Measurements from ENCODE around the gene ZNF221. TPM values are rescaled to one million over a fixed set of nuclear protein-coding genes. Genes with fewer than 3 reads are reported as not detected.

ZNF221 gene
- total RNA-seq, 1 donor from 2014 or later = 3.9 TPM

- no peak for ATAC-seq
- Histone ChIP-seq H3K27me3 (no peaks in the 10 kb centered on the region), H3K4me1 (no peaks in the 10 kb centered on the region), H3K27ac (no peak overlapping the region), H3K36me3 (peaks cover 27% of the 10 kb centered on the region), H3K9me3 (peaks cover 94% of the 10 kb centered on the region), H3K4me3 (no peak overlapping the region)
- TF ChIP-seq CTCF (IDR thresholded peaks at IDR 0.05) = no peak
- intact Hi-C loops (cut with DNase I) = no loop called here
- no peak for DNase-seq
These were observed 15.2 kb downstream of the ZNF221 start for GRCh38 chr19:43966079-43966694.

- Histone ChIP-seq H3K4me1 (no peaks in the 10 kb centered on the region), H3K9me3 (peaks cover 72% of the 10 kb centered on the region), H3K27ac (no peak overlapping the region), H3K36me3 (no peaks in the 10 kb centered on the region), H3K4me3 (no peak overlapping the region), H3K27me3 (no peaks in the 10 kb centered on the region)
- DNase-seq (no peak), ATAC-seq (no peak)
- intact Hi-C loops (cut with DNase I) = no loop called here
- TF ChIP-seq CTCF (IDR thresholded peaks at IDR 0.05) = no peak
These were observed 25.7 kb downstream of the ZNF221 start for GRCh38 chr19:43976732-43977131.

- no peak for TF ChIP-seq CTCF (IDR thresholded peaks at IDR 0.05)
- Histone ChIP-seq H3K27me3 (no peaks in the 10 kb centered on the region), H3K36me3 (peaks cover 2% of the 10 kb centered on the region), H3K4me1 (no peaks in the 10 kb centered on the region), H3K4me3 (peak overlapping the region; percentile 64), H3K27ac (no peak overlapping the region), H3K9me3 (peaks cover 17% of the 10 kb centered on the region)
- DNase-seq (no peak), ATAC-seq (no peak)
- intact Hi-C loops (cut with DNase I) = no loop called here
These were observed 32.5 kb downstream of the ZNF221 start for GRCh38 chr19:43983544-43983911.

GRCh38 chr19:43983912-43984686 lies 33.1 kb downstream of the ZNF221 start, which contains the start of gene ZNF155:
ZNF155 (plus strand) TSS chr19:43984188; CDS start chr19:43988544, 4,356 bp downstream.
- Histone ChIP-seq H3K36me3 (peaks cover 8% of the 10 kb centered on the region), H3K9me3 (peaks cover 17% of the 10 kb centered on the region), H3K4me3 (peak within 1 kb of the TSS; percentile 64), H3K4me1 (no peaks in the 10 kb centered on the region), H3K27me3 (no peaks in the 10 kb centered on the region), H3K27ac (peak within 1 kb of the TSS; percentile 64)
- ATAC-seq (peak; percentile 100), DNase-seq (peak; percentile 92)
- intact Hi-C loops (cut with DNase I) = no loop called here
- TF ChIP-seq CTCF (IDR thresholded peaks at IDR 0.05) = no peak

GRCh38 chr19:43984687-43985000 lies 33.6 kb downstream of the ZNF221 start:
- intact Hi-C loops (cut with DNase I) = no loop called here
- H3K4me1 ChIP-seq = no peaks in the 10 kb centered on the region
- H3K4me3 ChIP-seq = peak overlapping the region; percentile 64
- peaks cover 13% of the 10 kb centered on the region for H3K36me3 ChIP-seq
- H3K27ac ChIP-seq = peak overlapping the region; percentile 64
- no peak for DNase-seq
- ATAC-seq = peak; percentile 33
- no peak for TF ChIP-seq CTCF (IDR thresholded peaks at IDR 0.05)
- no peaks in the 10 kb centered on the region for H3K27me3 ChIP-seq
- peaks cover 13% of the 10 kb centered on the region for H3K9me3 ChIP-seq

All from upper lobe of right lung (tissue), 1 donor.